OCI-LY7 (cell line): Measurements from ENCODE around the gene TRA2B. TPM values are rescaled to one million over a fixed set of nuclear protein-coding genes. Genes with fewer than 3 reads are reported as not detected.

Experiments
- BruUV-seq: library from RNA; stranded (reverse); fragments of 400-500 nt; replicated peaks from 2 replicates; lab custom pipeline; 2021; lab: Mats Ljungman, UMichigan
- CTCF ChIA-PET: fragments of 300-600 bp; sonication (Branson Sonifier 250); formaldehyde crosslinking; loops from one replicate; lab custom pipeline; 2022; ENCODE audit warnings: antibody characterized with exemption; ENCODE audit not compliant: unreplicated experiment; lab: Charles Lee
- POLR2A ChIA-PET: fragments of 300-600 bp; sonication (Branson Sonifier 250); formaldehyde crosslinking; loops from one replicate; lab custom pipeline; 2022; ENCODE audit warnings: antibody characterized with exemption; lab: Charles Lee
- DNase-seq: peaks from one replicate; pipeline ENCODE4 v3.0.0-alpha.2; 2015; ENCODE audit warnings: low spot score
- H2AFZ ChIP-seq: fragments of 200-600 bp; sonication (generic), shearing (Covaris generic); 2 replicates; pipeline ENCODE4 v1.6.1; 2014; ENCODE audit warnings: mild to moderate bottlenecking, antibody characterized with exemption, low read length, moderate library complexity
- H3K27ac ChIP-seq: fragments of 200-600 bp; sonication (generic); 2 replicates; pipeline ENCODE4 v1.5.1; 2014; ENCODE audit warnings: mixed run types, low read depth, mild to moderate bottlenecking, moderate library complexity, low read length, inconsistent platforms; ENCODE audit not compliant: poor library complexity, severe bottlenecking
- H3K36me3 ChIP-seq: fragments of 200-600 bp; sonication (generic); 2 replicates; pipeline ENCODE4 v1.6.1; 2014; ENCODE audit warnings: mild to moderate bottlenecking, antibody characterized with exemption, low read length, moderate library complexity, mixed read lengths; ENCODE audit not compliant: insufficient read depth
- H3K4me1 ChIP-seq: fragments of 200-600 bp; sonication (generic); 2 replicates; pipeline ENCODE4 v1.5.1; 2014; ENCODE audit warnings: mild to moderate bottlenecking, low read length; ENCODE audit not compliant: insufficient read depth, poor library complexity, severe bottlenecking
- H3K4me2 ChIP-seq: fragments of 200-600 bp; sonication (generic); 2 replicates; pipeline ENCODE4 v1.6.1; 2014; ENCODE audit warnings: mild to moderate bottlenecking, low read length
- H3K4me3 ChIP-seq: fragments of 200-600 bp; sonication (generic); 2 replicates; pipeline ENCODE4 v1.5.1; 2014; ENCODE audit warnings: mild to moderate bottlenecking, low read depth, low read length; ENCODE audit not compliant: poor library complexity, severe bottlenecking
- H3K79me2 ChIP-seq: fragments of 200-600 bp; sonication (generic); 2 replicates; pipeline ENCODE4 v1.6.1; 2016; ENCODE audit warnings: low read depth, mild to moderate bottlenecking, low read length, moderate library complexity, mixed read lengths; ENCODE audit not compliant: insufficient read depth
- H3K9me2 ChIP-seq: fragments of 200-600 bp; sonication (generic); 2 replicates; pipeline ENCODE4 v1.6.1; 2016; ENCODE audit warnings: mild to moderate bottlenecking, low read length, mixed read lengths; ENCODE audit not compliant: insufficient read depth
- H3K9me3 ChIP-seq: fragments of 200-600 bp; sonication (generic); 2 replicates; pipeline ENCODE4 v1.6.1; 2014; ENCODE audit warnings: mild to moderate bottlenecking, mixed run types, low read length, mixed read lengths
- H4K20me1 ChIP-seq: fragments of 200-600 bp; sonication (generic); 2 replicates; pipeline ENCODE4 v1.6.1; 2014; ENCODE audit warnings: mild to moderate bottlenecking, antibody characterized with exemption, low read length, moderate library complexity, mixed read lengths; ENCODE audit not compliant: insufficient read depth
- CTCF ChIP-seq: fragments of 200-600 bp; sonication (generic); conservative IDR thresholded peaks from 2 replicates; pipeline ENCODE4 v1.5.1; 2014; ENCODE audit warnings: mild to moderate bottlenecking, antibody characterized with exemption, low read length, moderate library complexity, mixed read lengths
- EZH2phosphoT487 ChIP-seq: fragments of 200-600 bp; sonication (generic); IDR thresholded peaks from 2 replicates; pipeline ENCODE4 v1.6.1; 2018; ENCODE audit warnings: low read depth, borderline replicate concordance, mild to moderate bottlenecking, mixed run types, antibody characterized with exemption, low read length, moderate library complexity, mixed read lengths
- intact Hi-C: fragments of 100-400 bp; cut with micrococcal nuclease; formaldehyde crosslinking; loops from one replicate; pipeline ENCODE4 v1.10.0; 2022; ENCODE audit not compliant: unreplicated experiment
- total RNA-seq, 2 experiments: library from RNA; depleted of rRNA in 1 of 2; stranded (reverse); fragments of >200 nt in 1 of 2; shearing (Covaris generic) in 1 of 2; gene quantifications; 2 replicates each; pipeline ENCODE4 v1.2.3, GENCODE V29; 2014 to 2022

TRA2B gene
- total RNA-seq, 2 experiments from 2014 or later = 325 to 349 TPM

GRCh38 chr3:185928496-185928895 lies 9.3 kb downstream of the TRA2B start:
- no peaks in the 10 kb centered on the region for H3K9me3 ChIP-seq
- BruUV-seq = no TSS peak
- no peaks in the 10 kb centered on the region for H3K9me2 ChIP-seq
- no peak for TF ChIP-seq EZH2phosphoT487
- TF ChIP-seq CTCF = no peak
- H3K4me3 ChIP-seq = peak overlapping the region; percentile 92
- H3K79me2 ChIP-seq = peaks cover 100% of the 10 kb centered on the region
- ChIA-PET POLR2A (interaction anchor here (0.6 to 3.2 kb wide), 6 partner anchors 9 to 844 kb away, joined by 3 to 10 read pairs (median 4); no protein-coding TSS in a partner anchor), CTCF (interaction anchor here (0.7 to 1.0 kb wide), 2 partner anchors 13 to 15 kb away, joined by 3 read pairs; no protein-coding TSS in a partner anchor)
- peaks cover 69% of the 10 kb centered on the region for H3K4me1 ChIP-seq
- peak overlapping the region; percentile 88 for H3K4me2 ChIP-seq
- no peak overlapping the region for H2AFZ ChIP-seq
- DNase-seq = no peak
- peaks cover 98% of the 10 kb centered on the region for H3K36me3 ChIP-seq
- intact Hi-C loops = no loop called here
- H3K27ac ChIP-seq = peak overlapping the region; percentile 26
- H4K20me1 ChIP-seq = peaks cover 97% of the 10 kb centered on the region

- Histone ChIP-seq H3K36me3 (peaks cover 100% of the 10 kb centered on the region), H3K79me2 (peaks cover 100% of the 10 kb centered on the region), H4K20me1 (peaks cover 98% of the 10 kb centered on the region), H3K9me2 (no peaks in the 10 kb centered on the region), H3K4me1 (peaks cover 61% of the 10 kb centered on the region), H3K9me3 (no peaks in the 10 kb centered on the region), H3K4me2 (peak overlapping the region; percentile 88; the same call in 1 of the 2 replicates), H3K4me3 (no peak overlapping the region), H3K27ac (no peak overlapping the region), H2AFZ (no peak overlapping the region)
- ChIA-PET CTCF (interaction anchor here (0.6 to 1.2 kb wide), 2 partner anchors 9 to 16 kb away, joined by 4 to 7 read pairs; no protein-coding TSS in a partner anchor), POLR2A (interaction anchor here (0.8 to 3.2 kb wide), 8 partner anchors 8 to 845 kb away, joined by 4 to 15 read pairs (median 6); partner anchors contain the start of gene TRA2B)
- intact Hi-C loops = no loop called here
- no TSS peak for BruUV-seq
- no peak for DNase-seq
- no peak for TF ChIP-seq EZH2phosphoT487
- no peak for TF ChIP-seq CTCF
Measured at GRCh38 chr3:185927501-185928200, 10.2 kb downstream of the TRA2B start.
